HFF-Myc (cell line): ENCODE results near the gene SEC63.
"Not testable (repeated sequence)": the region's sequence is repeated elsewhere in the genome, so short reads cannot be mapped to it uniquely, and the experiment has no call there.

Experiments
- DNase-seq: peaks from one replicate; pipeline ENCODE4 v3.0.0-alpha.2; 2011; ENCODE audit warnings: low read depth; ENCODE audit errors: extremely low read depth
- H3K4me3 ChIP-seq: replicated peaks from 2 replicates; pipeline ENCODE4 v1.5.1; 2011; ENCODE audit warnings: low read depth, mild to moderate bottlenecking, control low read depth, low read length
- TF ChIP-seq, protein P1 (sequence below): IDR thresholded peaks from 2 replicates; pipeline ENCODE4 v1.5.1; 2012; ENCODE audit warnings: mild to moderate bottlenecking, low read depth, low read length, control low read depth; ENCODE audit errors: missing control alignments

SEC63 gene

DNA sequence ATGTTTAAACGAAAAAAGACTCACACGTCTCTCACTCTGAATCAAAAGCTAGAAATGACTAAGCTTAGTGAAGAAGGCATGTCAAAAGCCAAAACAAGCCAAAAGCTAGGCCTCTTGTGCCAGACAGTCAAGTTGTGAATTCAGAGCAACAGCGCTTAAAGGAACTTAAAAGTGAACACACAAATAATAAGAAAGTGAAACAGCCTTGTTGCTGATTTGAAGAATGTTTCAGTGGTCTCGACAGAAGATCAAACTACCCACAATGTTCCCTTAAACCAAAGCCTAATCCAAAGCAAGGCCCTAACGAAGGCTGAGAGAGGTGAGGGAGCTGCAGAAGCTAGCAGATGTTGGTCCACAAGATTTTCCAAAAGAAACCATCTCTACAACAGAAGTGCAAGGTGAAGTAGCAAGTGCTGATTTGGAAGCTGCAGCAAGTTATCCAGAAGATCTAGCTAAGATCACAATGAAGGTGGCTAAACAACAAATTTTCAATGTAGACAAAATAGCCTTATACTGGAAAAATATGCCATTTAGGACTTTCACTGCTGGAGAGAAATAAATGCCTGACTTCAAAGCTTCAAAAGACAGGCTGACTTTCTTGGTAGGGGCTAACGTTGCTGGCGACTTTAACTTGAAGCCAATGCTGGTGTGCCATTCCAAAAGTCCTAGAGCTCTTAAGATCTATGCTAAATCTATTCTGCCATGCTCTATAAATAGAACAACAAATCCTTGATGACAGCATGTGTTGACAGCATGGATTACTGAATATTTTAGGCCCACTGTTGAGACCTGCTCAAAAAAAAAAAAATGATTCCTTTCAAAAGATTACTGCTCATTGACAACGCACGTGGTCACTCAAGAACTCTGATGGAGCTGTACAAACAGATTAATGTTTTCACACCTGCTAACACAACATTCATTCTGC, 40.3 kb downstream of the SEC63 start:
- TF ChIP-seq, protein P1, sequence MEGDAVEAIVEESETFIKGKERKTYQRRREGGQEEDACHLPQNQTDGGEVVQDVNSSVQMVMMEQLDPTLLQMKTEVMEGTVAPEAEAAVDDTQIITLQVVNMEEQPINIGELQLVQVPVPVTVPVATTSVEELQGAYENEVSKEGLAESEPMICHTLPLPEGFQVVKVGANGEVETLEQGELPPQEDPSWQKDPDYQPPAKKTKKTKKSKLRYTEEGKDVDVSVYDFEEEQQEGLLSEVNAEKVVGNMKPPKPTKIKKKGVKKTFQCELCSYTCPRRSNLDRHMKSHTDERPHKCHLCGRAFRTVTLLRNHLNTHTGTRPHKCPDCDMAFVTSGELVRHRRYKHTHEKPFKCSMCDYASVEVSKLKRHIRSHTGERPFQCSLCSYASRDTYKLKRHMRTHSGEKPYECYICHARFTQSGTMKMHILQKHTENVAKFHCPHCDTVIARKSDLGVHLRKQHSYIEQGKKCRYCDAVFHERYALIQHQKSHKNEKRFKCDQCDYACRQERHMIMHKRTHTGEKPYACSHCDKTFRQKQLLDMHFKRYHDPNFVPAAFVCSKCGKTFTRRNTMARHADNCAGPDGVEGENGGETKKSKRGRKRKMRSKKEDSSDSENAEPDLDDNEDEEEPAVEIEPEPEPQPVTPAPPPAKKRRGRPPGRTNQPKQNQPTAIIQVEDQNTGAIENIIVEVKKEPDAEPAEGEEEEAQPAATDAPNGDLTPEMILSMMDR, result no peak
- DNase-seq, result no peak
- H3K4me3 ChIP-seq, result no peak overlapping the region

DNA sequence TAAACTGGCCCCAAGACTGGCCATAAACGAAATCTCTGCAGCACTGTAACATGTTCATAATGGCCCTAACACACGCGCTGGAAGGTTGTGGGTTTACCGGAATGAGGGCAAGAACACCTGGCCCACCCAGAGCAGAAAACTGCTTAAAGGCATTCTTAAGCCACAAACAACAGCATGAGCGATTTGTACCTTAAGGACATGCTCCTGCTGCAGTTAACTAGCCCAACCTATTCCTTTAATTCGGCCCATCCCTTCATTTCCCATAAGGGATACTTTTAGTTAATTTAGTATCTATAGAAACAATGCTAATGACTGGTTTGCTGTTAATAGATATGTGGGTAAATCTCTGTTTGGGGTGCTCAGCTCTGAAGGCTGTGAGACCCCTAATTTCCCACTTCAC, 41.0 kb downstream of the SEC63 start:
- DNase-seq, H3K4me3 ChIP-seq: not testable (repeated sequence)

DNA sequence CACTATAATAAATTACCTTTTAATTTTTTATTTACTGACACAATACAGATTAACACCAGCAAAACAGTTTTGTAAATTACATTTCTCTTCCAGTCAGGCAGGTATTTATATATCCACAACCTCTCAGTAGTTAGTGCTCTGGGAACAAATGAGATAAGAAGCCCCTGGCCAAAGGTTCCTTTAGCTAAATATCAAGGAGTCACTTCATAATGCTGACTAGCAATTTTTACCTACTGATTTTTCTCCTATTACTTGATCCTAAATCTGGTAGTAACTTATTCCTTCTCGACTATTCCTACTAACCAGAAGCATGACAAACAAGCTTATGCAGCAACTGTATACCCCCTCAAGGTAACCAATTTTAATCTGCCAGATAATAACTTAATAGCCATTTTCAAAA, 46.3 kb downstream of the SEC63 start:
- no peak overlapping the region for H3K4me3 ChIP-seq
- no peak for DNase-seq
- TF ChIP-seq, protein P1, result no peak

DNA sequence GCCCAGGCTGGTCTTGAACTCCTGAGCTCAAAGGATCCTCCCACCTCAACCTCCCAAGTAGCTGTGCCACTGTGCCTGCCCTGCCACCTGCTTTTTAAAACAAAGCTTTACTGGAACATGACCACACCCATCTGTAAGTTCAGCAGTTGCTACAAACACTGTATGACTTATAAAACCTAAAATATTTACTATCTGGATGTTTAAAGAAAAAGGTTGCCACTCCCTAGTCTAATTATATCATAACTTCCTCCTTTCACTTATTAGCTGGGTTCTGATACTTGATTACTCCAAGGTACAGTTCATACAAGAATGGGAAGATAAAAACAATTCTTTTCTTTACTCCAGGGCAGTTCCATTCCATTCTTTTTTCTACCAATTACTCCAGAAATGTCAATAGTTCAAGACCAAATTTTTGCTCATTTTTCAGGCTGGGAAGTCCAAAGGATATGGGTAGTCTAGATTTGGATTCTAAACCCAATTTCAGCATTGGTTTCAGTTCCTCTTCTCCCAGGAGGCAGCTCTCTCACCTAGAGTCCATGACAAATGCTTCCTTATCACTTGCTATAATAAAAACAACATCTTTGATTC, 63.1 kb downstream of the SEC63 start:
- TF ChIP-seq, protein P1, result no peak
- no peak overlapping the region for H3K4me3 ChIP-seq
- no peak for DNase-seq

DNA sequence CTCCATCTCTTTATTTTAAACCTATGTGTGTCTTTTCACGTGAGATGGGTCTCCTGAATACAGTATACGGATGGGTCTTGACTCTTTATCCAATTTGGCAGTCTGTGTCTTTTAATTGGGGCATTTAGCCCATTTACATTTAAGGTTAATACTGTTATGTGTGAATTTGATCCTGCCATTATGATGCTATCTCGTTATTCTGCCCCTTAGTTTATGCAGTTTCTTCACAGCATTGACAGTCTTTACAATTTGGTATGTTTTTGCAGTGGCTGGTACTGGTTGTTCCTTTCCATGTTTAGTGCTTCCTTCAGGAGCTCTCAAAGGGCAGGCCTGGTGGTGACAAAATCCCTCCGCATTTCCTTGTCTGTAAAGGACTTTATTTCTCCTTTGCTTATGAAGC, 67.6 kb downstream of the SEC63 start:
- DNase-seq, H3K4me3 ChIP-seq: not testable (repeated sequence)

DNA sequence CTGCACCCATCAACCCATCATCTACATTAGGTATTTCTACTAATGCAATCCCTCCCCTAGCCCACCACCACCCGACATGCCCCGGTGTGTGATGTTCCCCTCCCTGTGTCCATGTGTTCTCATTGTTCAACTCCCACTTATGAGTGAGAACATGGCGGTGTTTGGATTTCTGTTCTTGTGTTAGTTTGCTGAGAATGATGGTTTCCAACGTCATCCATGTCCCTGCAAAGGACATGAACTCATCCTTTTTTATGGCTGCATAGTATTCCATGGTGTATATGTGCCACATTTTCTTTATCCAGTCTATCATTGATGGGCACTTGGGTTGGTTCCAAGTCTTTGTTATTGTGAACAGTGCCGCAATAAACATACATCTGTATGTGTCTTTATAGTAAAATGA, 72.1 kb downstream of the SEC63 start:
- DNase-seq, H3K4me3 ChIP-seq: not testable (repeated sequence)

DNA sequence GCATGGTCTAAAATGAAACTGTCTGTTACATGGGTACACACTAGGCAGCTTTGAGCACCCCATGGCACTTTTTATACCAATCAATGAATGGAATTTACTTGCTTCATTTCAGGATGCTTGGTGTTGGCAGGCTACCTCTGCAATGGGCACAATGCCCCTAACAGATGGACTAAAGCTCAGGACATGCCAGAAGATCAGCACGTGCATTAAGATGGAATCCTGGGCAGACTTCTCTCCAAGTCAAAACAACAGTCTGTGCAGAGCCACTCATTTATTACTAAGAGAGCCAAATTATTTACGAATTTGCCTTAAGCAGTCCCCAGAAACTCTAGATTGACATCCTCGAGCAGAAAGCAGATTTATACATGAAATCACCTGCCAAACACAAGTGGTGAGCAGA, 78.1 kb downstream of the SEC63 start:
- TF ChIP-seq, protein P1, result no peak
- no peak for DNase-seq
- H3K4me3 ChIP-seq, result no peak overlapping the region

DNA sequence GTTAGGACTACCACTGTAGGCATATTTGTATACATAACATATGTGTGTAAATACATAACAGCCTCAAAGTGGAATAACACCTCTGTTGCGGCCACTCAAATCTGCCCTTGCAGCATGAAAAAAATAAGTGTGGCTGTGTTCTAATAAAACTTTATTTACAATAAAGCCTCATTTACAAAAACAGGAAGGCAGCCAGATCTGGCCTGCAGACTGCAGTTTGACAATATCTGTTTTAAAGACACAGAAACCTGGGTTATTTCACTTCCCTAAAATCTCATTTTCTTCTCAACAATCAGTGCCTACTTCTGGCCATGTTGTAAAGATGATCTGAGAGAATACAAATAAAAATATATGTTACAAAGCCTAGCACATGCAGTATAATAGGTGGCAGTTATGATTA, 80.0 kb downstream of the SEC63 start:
- H3K4me3 ChIP-seq, result no peak overlapping the region
- DNase-seq, result no peak
- TF ChIP-seq, protein P1, result no peak
